GM19463 (cell line): ENCODE results near the gene DLG1.

ENCODE experiments used
- ATAC-seq: cut with Tn5 transposase; IDR thresholded peaks from one replicate; pipeline ENCODE4 v1.9.1; 2021; ENCODE audit warnings: mild to moderate bottlenecking, moderate library complexity; ENCODE audit not compliant: unreplicated experiment

DLG1 gene

DNA sequence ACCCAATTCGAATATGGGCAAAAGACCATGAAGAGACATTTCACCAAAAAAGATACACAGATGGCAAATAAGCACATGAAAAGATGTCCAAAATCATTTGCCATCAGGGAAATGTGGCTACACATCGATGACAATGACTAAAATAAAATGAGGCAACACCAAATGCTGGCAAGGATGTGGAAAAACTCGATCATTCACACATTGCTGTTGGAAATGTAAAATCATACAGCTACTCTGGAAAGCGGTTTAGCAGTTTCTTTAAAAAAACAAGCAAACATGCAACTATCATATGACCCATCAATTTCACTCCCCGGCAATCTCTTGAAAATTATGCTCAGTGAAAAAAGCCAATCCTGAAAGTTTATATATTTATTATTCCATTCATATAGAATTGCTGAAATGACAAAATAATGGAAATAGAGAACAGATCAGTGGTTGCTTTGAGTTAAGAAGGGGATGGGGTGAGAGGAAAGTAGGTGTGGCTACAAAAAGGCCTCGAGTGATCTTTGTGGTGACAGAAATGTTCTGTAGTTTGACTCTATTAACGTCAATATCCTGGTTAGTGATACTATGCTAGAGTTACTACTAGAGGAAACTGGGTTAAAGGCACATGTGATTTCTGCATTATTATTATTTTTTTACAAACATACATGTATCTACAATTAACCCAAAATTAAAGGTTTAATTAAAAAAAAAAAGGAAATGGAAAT, 45.0 kb downstream of the DLG1 start:
- no peak for ATAC-seq

DNA sequence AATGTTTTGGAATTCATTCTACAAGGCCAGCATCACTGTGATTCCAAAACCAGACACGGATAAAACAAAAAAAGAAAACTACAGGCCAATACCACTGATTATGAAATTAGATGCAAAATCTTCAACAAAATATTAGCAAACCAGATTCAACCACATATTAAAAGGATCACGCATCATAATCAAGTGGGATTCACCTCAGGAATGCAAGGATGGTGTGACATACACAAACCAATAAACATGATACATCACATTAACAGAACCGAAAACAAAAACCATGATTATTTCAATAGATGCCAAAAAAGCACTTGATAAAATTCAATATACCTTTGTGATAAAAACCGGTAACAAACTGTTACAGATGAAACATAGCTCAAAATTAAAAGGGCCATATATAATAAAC, 48.9 kb downstream of the DLG1 start:
- no peak for ATAC-seq

DNA sequence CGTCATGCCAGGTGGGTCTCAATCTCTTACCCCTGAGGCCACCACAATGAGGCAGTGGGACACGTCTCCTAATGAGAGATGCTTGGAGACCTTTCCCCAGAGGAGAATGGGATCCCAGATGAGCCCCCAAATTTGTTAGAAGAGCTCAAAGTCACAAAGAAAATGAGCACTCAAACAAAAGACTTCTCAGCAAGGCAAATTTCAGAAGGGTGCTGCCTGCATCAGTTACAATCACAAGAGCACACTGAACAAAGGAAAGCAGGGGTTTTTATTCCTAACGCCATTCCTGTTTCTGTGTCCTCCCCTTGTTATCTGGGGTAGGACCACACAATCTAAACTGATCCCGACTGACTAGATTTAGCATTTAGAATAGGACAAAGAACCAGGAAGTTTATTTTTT, 50.1 kb downstream of the DLG1 start:
- ATAC-seq: no peak

DNA sequence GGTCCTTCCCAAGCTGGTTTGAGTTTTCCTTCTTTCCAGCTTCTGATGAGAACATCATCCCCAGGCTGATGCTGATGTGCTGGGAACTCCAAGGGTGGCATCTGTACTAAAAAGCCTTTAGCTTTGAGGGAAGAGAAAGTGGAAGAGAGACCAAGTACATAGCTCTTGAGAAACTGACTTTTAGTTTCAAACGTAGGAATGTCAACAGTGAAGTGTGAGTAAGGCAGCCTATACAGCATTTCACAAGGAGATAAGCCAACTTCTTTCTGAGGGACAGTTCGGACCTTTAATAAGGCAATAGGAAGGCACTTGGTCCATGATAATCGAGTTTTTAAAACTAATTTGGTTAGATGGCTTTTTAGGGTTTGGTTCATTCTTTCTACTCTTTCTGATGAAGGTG, 53.7 kb downstream of the DLG1 start:
- no peak for ATAC-seq

DNA sequence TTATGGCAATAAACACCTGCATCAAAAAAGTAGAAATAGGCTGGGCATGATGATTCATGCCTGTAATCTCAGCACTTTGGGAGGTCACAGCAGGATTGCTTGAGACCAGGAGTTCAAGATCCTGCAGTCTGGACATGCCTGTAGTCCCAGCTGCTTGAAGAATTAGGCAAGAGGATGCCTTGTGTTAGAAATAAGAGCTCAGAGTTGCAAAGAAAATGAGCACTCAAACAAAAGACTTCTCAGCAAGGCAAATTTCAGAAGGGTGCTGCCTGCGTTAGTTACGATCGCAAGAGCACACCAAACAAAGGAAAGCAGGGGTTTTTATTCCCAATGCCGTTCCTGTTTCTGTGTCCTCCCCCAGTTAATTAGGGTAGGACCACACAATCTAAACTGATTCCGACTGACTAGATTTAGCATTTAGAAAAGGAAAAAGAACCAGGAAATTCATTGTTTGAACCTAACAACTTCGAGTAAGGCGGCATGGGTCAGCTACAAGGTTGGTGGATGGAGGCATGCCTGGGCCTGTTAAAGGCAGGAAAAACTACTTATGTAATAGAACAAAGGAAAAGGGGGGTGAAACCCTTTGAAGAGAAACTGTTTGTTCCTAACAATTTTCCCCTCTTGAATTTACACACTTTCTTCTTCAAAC, 55.5 kb downstream of the DLG1 start:
- no peak for ATAC-seq

DNA sequence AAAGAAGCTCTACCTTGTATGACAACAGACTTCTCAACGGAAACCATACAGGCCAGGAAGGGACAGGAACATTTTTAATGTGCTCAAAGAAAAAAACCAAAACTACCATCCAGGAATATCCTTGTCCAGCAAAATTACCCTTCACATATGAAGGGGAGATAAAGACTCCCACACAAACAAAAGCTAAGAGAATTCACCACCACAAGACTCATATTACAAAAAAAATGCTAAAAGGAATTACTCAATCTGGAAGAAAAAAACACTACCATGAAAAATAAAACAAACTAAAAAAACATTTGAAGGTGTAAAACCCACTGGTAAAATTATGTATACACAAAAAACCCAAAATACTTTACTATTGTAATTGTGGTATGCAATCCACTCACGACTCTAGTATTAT, 57.2 kb downstream of the DLG1 start:
- no peak for ATAC-seq

DNA sequence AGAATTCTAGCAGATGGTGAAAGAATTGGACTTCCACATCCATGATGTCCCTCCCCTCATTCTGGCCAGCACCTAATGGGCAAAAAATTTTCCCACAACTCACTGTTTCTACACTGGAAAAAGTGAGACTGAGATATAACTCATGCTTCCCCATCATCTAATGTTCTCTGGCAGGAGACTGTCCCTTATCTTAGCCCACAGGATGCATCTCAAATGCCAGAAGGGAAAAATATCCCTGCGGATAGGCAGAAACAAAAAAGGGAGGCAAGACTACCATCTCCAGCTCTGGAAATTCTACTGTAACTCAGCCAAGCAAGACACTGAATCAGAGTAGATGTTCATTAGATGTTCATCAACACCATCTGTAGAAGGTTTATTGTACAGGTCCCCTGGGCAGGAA, 58.6 kb downstream of the DLG1 start:
- no peak for ATAC-seq

DNA sequence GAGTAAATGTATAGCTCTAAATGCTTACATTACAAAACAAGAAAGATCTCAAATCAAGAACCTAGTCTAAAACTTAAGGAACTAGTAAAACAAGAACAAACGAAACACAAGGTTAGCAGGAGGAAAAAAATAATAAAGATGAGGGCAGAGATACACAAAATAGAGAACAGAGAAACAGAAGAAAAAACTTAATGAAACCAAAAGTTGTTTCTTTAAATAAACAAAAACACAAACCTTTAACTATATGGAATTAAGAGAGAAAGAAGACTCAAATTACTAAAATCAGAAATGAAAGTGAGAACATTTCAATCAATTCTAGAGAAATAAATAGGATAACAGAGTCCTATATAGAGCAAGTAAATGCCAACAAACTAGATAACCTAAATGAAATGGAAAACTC, 59.6 kb downstream of the DLG1 start:
- ATAC-seq: no peak

DNA sequence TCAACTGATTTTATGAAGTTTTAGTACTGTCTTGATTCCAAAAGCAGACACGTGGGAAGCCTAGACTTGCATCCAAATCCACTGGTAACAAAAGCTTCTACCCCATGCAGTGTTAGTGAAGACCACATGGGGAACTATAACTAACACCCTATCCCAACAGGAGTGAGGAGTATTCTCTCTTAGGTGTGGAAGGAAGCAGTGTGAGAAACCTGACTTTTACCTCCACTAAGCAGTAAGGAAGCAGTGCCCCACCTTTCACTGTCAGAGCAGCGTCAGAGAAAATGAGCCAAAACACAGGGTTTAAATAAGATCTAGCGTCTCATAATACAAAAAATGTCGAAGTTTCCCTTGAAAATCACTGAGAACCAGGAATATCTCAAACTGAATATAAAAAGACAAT, 60.5 kb downstream of the DLG1 start:
- no peak for ATAC-seq

DNA sequence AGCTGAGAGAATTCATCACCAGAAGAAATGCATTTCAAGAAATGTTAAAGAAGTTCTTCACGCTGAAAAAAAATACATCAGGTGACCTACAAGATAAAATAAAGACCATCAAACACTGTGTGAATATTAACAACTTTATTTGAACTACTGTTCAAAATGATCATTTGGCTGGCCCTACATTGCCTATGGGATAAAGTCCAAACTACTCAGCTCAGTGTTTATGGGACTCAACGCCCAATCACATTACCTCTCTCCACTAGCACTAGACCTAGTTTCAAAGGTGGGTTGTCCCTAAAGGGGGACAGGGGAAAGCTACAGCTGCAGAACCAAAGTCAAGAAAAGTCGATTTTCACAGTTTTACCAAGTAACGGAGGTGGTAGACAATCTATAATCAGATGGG, 62.0 kb downstream of the DLG1 start:
- no peak for ATAC-seq

DNA sequence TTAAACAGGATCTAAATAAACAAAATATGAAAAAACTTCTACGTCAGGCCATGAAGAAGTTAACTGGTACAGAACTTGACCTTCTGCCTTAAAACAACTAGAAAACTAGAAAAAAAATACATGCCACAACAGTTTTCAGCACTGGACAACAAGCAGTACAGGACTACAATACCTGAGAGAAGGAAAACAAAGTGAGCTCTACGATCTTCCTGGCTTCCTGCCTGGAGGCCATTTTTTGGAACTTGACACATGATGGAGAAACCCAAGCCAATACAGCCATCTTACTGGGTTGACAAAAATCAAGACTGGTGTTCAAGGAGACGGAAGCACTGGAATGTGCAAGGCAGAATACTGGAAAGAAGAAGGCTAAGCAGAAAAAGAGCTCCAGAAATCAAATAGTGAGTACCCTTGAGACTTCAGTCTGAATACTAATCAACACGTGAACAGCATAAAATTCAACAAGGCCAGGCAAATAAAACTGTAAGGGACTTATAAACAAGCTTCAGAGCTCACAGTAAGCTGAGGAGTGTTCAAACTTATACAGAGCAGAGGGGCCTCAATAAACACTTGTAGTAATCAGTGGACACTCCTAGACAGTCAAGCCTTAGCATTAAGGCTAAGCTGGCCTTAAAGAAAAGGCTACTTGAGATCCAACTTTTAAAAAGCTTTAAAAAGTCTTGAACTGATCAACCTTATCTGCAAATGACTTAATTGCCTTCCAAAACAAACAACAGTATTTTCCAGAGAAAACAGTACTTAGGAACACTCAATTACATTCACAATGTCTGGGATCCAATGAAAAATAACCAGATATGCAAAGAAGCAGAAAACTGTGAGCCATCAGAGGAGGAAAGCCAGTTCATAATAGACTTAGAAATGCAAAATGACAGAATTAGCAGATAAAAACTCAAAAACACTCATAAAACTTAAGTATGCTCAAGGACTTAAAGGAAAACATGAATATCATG, 63.2 kb downstream of the DLG1 start:
- ATAC-seq: no peak

DNA sequence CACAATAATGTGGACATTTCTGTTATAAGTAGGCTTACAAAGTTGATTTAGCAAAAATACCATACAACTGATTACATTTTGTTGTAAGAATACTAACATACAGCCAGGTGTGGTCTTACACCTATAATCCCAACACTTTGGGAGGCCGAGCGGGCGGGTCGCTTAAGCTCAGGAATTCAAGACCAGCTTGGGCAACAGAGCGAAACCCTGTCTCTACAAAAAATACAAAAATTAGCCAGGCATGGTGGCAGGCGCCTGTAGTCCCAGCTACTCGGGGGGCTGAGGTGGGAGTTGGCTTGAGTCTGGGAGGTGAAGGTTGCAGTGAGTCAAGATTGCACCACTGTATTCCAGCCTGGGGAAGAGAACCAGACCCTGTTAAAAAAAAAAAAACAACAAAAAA, 67.1 kb downstream of the DLG1 start:
- ATAC-seq: no peak

DNA sequence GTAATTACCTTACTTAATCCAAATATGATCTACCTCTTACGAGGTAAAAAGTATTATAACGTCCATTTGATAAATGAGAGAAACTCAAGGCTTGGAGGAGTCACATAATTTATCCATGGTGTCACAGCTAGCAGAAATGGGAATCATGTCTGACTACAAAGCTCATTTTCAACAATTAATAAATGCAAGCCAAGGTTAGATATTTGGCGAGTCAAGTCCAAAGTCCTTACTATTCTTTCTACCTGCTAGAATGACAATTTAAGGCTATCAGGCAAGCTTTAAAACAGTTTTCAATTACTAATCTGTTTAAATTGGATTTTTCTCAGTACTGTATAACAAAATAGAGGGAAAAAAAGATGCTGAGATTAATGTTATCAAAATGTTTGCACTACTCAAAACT, 68.6 kb downstream of the DLG1 start:
- no peak for ATAC-seq

DNA sequence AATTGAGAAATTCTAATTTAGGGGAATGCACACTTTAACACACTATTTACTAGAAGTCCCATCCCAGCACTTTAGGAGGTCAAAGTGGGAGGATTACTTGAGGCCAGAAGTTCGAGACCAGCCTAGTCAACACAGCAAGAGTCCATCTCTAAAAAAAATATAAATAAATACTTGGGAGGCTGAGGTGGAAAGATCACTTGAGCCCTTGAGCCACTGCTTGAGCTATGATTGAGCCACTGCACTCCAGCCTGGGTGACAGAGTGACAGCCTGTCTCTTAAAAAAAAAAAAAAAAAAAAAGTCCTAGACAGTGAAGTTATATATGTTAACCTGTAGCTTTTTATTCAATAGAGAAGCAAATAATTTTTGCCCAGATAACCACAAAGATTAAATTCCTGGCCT, 69.2 kb downstream of the DLG1 start:
- ATAC-seq: no peak

DNA sequence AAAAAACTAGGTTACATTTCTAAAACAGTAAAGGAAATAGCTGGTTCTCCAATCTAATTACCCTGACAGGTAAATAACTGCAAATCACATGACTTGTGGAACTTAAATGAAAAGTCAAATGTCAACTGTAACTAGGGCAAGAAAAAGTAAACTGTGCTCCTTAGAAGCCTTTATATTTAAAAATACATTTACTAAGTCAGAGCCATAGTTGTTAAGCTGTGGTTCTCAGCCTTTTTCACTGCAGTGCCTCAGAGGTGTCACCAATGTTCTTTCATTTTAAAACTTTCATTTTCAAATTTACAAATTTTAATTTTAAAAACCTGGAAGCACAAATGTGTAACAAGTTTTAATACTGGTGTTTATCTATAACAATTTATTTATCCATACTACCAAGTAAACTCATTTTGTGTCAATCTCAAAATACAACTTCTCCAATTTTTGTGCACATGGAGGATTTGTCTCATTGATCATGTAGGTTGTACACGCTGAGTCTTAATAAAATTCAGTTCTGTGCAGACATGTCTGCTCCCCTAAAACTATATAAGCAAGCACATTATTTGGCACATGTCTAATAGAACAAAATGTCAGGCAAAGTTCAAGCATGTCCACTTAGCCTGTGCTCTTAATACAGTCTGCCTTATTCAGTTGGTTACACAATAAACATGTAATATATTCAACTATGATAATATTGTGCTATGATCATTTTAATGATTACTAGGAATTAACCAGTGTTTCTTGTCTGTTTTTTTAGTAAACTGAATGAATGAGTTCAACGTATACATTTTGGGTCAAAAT, 70.4 kb downstream of the DLG1 start:
- no peak for ATAC-seq

DNA sequence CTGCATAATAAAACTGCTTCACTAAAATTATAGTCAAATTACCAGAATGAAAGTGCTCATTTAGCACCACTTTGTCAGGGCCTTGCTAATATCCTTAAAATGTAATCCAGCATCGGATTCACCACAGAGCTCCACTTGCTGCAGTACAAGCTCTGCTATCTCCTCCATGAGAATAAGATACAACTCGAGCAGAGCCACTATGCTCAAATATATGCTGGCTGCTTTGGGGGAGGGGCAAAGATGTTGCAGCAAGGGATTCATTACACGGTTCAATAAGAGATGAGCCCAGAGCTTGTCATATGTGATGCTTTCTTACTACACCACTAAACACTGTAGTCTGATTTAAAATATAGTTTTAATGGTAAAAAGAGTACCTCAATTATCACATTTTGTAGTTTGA, 72.2 kb downstream of the DLG1 start:
- no peak for ATAC-seq

DNA sequence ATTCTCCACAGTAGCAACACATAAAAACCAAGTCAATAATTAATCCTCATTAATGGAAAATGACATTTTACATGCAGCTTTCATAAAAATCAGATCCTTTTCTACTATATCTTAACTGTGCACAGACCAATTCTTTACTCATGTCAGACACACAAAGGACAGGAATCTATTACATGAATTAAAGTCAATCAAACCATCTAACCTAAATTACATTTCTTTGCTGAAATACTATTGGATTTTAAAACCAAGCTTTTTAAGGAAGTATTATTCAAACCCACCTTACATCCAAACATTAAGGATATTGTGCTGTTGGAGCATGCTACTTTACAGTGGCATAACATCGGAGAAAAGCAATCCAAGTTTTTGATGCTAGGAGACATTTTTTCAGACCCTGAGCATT, 72.8 kb downstream of the DLG1 start:
- ATAC-seq: no peak

DNA sequence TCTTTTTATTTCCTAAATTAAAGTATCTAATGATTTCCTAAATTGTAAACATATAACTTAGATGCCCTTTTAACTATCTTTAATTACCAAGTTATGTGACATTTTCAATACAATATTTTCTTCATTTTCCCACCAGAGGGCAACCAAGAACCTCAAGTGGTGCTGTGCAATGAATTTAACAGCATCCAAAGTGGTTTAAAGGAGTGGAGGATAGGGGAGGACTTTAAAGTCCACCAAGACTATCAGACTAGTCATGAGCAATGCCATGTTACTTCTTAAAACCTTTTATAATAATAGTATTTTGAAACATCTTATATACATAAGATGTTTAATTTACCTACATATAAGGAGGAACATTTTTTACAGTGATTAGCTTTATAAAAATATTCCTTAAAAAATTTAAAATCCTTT, 74.4 kb downstream of the DLG1 start:
- ATAC-seq: no peak

DNA sequence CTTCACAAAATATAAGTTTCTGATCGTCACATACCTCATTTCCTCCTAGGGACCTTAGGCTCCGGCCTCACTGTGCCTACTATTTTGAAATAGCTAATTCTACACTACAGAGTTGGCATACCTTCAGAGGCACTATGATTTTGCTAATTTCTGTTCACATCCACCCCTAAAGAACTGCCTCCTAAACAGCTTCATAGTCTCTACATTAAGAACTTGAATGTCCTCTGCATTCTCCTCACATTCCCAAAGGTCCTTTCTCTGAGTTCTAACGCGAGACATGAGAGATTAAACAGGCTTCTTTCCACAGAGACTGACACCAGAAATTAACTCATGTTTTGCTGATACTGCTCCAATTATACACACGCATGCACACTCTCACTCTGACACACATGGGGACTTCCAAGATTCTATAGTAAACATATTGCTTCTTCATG, 75.5 kb downstream of the DLG1 start:
- no peak for ATAC-seq

DNA sequence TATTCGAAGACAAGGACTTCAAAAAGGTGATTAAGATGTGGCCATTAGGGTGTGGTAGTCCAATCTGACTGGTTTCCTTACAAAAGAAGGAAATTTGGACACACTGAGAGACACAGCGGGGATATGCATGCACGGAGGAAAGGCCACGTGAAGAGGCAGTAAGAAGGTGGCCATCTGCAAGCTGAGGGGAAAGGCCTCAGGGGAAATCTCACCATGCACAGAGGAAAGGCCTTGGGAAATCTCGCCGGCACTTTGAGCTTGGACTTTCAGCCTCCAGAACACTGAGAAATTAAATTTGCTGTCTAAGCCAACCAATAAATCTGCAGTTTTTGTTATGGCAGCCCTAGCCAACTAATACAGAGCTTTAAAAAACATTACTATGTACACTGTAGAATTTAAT, 78.8 kb downstream of the DLG1 start:
- no peak for ATAC-seq

DNA sequence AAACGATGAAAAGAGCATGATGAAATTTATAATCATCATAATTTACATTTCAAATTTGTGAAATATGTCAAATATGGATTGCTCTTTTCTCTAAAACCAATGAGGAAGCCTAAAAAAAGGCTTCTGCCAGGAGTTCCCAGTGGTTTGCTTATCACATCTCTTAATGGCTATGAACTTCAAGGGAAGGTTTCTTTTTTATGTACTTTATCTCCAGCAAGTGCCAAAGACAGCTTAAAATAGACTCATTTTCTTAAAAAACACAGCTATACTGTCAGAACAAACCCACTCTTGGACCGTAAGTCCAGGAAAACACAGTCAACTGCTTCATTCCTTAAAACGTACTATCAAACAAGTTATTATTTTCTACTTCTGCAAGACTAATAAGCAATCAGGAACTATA, 80.2 kb downstream of the DLG1 start:
- ATAC-seq: no peak
